ENCODE data around the gene RAPGEF4. TPM values are rescaled to one million over a fixed set of nuclear protein-coding genes. Genes with fewer than 3 reads are reported as not detected.

RAPGEF4 gene
- total and polyA plus RNA-seq, 8 donors, result 3.6 to 23.7 (median 9.8) TPM; not detected in 1

- intact Hi-C loops (cut with DNase I; ENCODE audit: low total_unique reads), result no loop called here
- Histone ChIP-seq H3K9me3 (no peaks in the 10 kb centered on the region), H3K27me3 (no peaks in the 10 kb centered on the region), H3K4me1 (no peaks in the 10 kb centered on the region), H3K4me3 (no peak overlapping the region), H3K27ac (no peak overlapping the region), H3K36me3 (no peaks in the 10 kb centered on the region)
- 46 to 69% (median 54%) methylated on average over 1 of the region's 1 CpG for WGBS, 5 donors
- no peak for DNase-seq
- TF ChIP-seq POLR2AphosphoS5 (IDR thresholded peaks at IDR 0.05), result no peak
- no peak for TF ChIP-seq POLR2A (IDR thresholded peaks at IDR 0.05)
- TF ChIP-seq, protein P1, sequence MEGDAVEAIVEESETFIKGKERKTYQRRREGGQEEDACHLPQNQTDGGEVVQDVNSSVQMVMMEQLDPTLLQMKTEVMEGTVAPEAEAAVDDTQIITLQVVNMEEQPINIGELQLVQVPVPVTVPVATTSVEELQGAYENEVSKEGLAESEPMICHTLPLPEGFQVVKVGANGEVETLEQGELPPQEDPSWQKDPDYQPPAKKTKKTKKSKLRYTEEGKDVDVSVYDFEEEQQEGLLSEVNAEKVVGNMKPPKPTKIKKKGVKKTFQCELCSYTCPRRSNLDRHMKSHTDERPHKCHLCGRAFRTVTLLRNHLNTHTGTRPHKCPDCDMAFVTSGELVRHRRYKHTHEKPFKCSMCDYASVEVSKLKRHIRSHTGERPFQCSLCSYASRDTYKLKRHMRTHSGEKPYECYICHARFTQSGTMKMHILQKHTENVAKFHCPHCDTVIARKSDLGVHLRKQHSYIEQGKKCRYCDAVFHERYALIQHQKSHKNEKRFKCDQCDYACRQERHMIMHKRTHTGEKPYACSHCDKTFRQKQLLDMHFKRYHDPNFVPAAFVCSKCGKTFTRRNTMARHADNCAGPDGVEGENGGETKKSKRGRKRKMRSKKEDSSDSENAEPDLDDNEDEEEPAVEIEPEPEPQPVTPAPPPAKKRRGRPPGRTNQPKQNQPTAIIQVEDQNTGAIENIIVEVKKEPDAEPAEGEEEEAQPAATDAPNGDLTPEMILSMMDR (IDR thresholded peaks at IDR 0.05), result no peak
- no peak for TF ChIP-seq EP300 (IDR thresholded peaks at IDR 0.05)
These were observed 142.6 kb downstream of the RAPGEF4 start for GRCh38 chr2:172878260-172878659.

GRCh38 chr2:172884336-172884735 is 148.7 kb downstream of the RAPGEF4 start:
- TF ChIP-seq, protein P1 (IDR thresholded peaks at IDR 0.05), result no peak
- TF ChIP-seq POLR2A (IDR thresholded peaks at IDR 0.05), result no peak
- TF ChIP-seq EP300 (IDR thresholded peaks at IDR 0.05), result no peak
- TF ChIP-seq POLR2AphosphoS5 (IDR thresholded peaks at IDR 0.05), result no peak
- Histone ChIP-seq H3K4me3 (no peak overlapping the region), H3K9me3 (no peaks in the 10 kb centered on the region), H3K27me3 (no peaks in the 10 kb centered on the region), H3K27ac (no peak overlapping the region), H3K4me1 (no peaks in the 10 kb centered on the region), H3K36me3 (no peaks in the 10 kb centered on the region)
- DNase-seq, result no peak
- WGBS, 5 donors, result 80 to 92% (median 89%) methylated on average over 1 of the region's 1 CpG
- intact Hi-C loops (cut with DNase I; ENCODE audit: low total_unique reads), result no loop called here

DNA sequence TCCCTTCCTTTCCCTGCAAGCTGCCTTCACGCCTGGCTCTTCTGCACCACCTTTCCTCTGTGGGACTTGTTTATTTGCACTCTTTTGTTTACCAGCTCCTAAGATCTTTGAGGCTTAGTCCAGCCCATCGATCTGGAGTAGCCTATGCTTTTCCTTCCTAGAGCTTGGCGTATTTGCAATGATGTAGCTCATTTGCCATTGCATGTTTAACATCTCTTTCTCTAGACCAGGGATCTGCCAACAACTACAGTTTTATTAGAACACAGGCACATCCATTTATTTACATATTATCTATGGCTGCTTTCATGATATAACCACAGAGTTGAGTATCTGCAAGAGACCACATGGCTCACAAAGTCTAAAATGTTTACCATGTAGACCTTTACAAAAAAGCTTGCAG is 150.4 kb downstream of the RAPGEF4 start:
- H3K36me3 ChIP-seq, result no peaks in the 10 kb centered on the region
- no peak for DNase-seq
- 61 to 74% (median 70%) methylated on average over 3 of the region's 3 CpGs for WGBS, 5 donors
- H3K27me3 ChIP-seq, result no peaks in the 10 kb centered on the region
- no peak overlapping the region for H3K27ac ChIP-seq
- intact Hi-C loops (cut with DNase I; ENCODE audit: low total_unique reads), result no loop called here
- no peak for TF ChIP-seq POLR2A (IDR thresholded peaks at IDR 0.05)
- no peak for TF ChIP-seq POLR2AphosphoS5 (IDR thresholded peaks at IDR 0.05)
- TF ChIP-seq EP300 (IDR thresholded peaks at IDR 0.05), result no peak
- TF ChIP-seq, protein P1 (IDR thresholded peaks at IDR 0.05), result no peak
- H3K9me3 ChIP-seq, result no peaks in the 10 kb centered on the region
- no peaks in the 10 kb centered on the region for H3K4me1 ChIP-seq
- no peak overlapping the region for H3K4me3 ChIP-seq

DNA sequence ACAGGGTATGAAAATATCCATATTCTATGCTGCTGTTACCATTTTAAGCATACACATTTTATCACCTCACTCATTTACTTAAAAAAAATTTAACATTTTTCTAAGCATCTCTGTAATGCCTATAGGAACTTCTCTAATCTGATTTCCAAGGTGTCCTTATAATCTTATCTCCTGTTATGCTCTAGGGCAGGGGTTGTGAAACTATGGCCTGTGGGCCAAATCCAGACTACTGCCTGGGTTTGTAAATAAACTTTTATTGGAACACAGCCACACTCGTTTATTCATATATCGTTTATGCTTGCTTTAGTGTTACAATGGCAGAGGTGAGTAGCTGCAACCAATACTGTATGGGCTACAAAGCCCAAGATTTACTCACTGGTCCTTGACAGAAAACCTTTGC is 151.6 kb downstream of the RAPGEF4 start:
- no peak for DNase-seq
- intact Hi-C loops (cut with DNase I; ENCODE audit: low total_unique reads), result no loop called here
- TF ChIP-seq EP300 (IDR thresholded peaks at IDR 0.05) (no peak), POLR2AphosphoS5 (IDR thresholded peaks at IDR 0.05) (no peak), POLR2A (IDR thresholded peaks at IDR 0.05) (no peak)
- TF ChIP-seq, protein P1 (IDR thresholded peaks at IDR 0.05), result no peak
- Histone ChIP-seq H3K27ac (no peak overlapping the region), H3K36me3 (no peaks in the 10 kb centered on the region), H3K4me3 (no peak overlapping the region), H3K27me3 (no peaks in the 10 kb centered on the region), H3K4me1 (no peaks in the 10 kb centered on the region), H3K9me3 (no peaks in the 10 kb centered on the region)
- WGBS, 5 donors, result 52 to 76% (median 59%) methylated on average over 2 of the region's 2 CpGs

Data from stomach (tissue), 9 donors.